ENCODE measurements around the gene EPHA3. TPM values are rescaled to one million over a fixed set of nuclear protein-coding genes. Genes with fewer than 3 reads are reported as not detected.

Gene EPHA3
- total RNA-seq, 2 donors from 2014 or later = 0.14 to 0.35 TPM

- H3K4me1 Mint-ChIP-seq (ENCODE audit: low read depth) = no peaks in the 10 kb centered on the region
- no peak overlapping the region for H3K4me3 Mint-ChIP-seq
- ATAC-seq (replicated peaks in 1 of 2) (no peak), DNase-seq (no peak)
- H3K27me3 Mint-ChIP-seq (ENCODE audit: low read depth) = no peaks in the 10 kb centered on the region
- H3K9me3 Mint-ChIP-seq = peaks cover 4 to 12% of the 10 kb centered on the region in 2 donors
- H3K36me3 Mint-ChIP-seq (ENCODE audit: insufficient read depth in 2 of 2) = no peaks in the 10 kb centered on the region
- H3K27ac Mint-ChIP-seq = no peak overlapping the region
These were observed 173.5 kb downstream of the EPHA3 start for GRCh38 chr3:89280822-89281365.

DNA sequence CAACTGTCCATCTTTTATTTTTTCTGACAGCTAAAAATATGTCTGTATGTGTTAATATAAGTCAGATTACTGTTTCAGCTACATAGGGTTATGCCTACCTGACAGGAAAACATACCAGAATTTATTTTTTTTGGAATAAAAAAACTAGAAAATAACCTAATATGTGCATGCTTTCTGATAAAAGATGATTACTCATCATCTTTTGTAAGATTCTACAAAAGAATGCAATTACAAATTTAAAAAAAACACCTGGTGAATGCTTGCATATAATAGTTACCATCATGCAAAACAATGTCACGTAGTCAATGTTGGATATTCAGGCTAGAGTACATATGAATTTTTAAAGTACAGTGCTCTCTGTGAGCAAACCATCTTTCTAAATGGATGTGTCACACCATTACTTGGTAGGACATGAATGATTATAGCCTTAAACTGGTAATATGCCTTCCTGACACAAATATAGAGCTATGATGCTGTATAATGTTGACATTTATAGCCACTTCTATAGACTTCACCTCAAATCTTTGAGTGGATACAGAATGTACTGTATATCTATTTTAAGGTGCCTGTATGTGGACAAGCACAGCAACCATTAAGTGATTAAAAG is 180.6 kb downstream of the EPHA3 start:
- H3K9me3 Mint-ChIP-seq = peaks cover 11 to 15% of the 10 kb centered on the region in 2 donors
- no peaks in the 10 kb centered on the region for H3K4me1 Mint-ChIP-seq (ENCODE audit: low read depth)
- no peaks in the 10 kb centered on the region for H3K27me3 Mint-ChIP-seq (ENCODE audit: low read depth)
- ATAC-seq (replicated peaks in 1 of 2) = no peak
- H3K36me3 Mint-ChIP-seq (ENCODE audit: insufficient read depth in 2 of 2) = no peaks in the 10 kb centered on the region
- H3K27ac Mint-ChIP-seq = no peak overlapping the region
- no peak for DNase-seq
- H3K4me3 Mint-ChIP-seq = no peak overlapping the region

GRCh38 chr3:89289574-89290190 is 182.3 kb downstream of the EPHA3 start:
- Mint-ChIP-seq H3K27me3 (ENCODE audit: low read depth) (no peaks in the 10 kb centered on the region), H3K27ac (no peak overlapping the region), H3K9me3 (peaks cover 13 to 14% of the 10 kb centered on the region in 2 donors), H3K4me1 (ENCODE audit: low read depth) (no peaks in the 10 kb centered on the region), H3K4me3 (no peak overlapping the region), H3K36me3 (ENCODE audit: insufficient read depth in 2 of 2) (no peaks in the 10 kb centered on the region)
- ATAC-seq (replicated peaks in 1 of 2) (no peak), DNase-seq (no peak)

DNA sequence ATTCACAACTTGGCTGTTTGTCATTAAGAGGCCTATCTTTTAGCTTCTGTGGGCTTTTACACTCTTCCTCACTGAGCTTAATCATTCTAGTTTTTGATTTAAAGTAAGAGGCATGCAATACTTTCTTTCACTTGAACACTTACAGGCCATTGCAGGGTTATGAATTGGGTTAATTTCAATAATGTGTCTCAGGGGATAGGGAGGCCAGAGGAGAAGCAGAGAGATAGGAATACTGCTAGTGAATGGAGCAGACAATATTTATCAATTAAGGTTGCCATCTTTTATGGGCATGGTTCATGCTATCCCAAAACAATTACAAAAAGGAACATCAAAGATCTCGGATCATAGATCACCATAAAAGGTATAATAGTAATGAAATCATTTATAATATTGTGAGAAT is 189.8 kb downstream of the EPHA3 start:
- Mint-ChIP-seq H3K27me3 (ENCODE audit: low read depth) (no peaks in the 10 kb centered on the region), H3K4me3 (no peak overlapping the region), H3K27ac (no peak overlapping the region), H3K9me3 (peaks cover 7% of the 10 kb centered on the region in 2 donors), H3K4me1 (ENCODE audit: low read depth) (no peaks in the 10 kb centered on the region), H3K36me3 (ENCODE audit: insufficient read depth in 2 of 2) (no peaks in the 10 kb centered on the region)
- DNase-seq (no peak), ATAC-seq (replicated peaks in 1 of 2) (no peak)

GRCh38 chr3:89300526-89300925 is 193.1 kb downstream of the EPHA3 start:
- H3K36me3 Mint-ChIP-seq (ENCODE audit: insufficient read depth in 2 of 2) = no peaks in the 10 kb centered on the region
- no peaks in the 10 kb centered on the region for H3K27me3 Mint-ChIP-seq (ENCODE audit: low read depth)
- H3K4me3 Mint-ChIP-seq = no peak overlapping the region
- H3K4me1 Mint-ChIP-seq (ENCODE audit: low read depth) = no peaks in the 10 kb centered on the region
- ATAC-seq (replicated peaks in 1 of 2) = no peak
- H3K27ac Mint-ChIP-seq = no peak overlapping the region
- peaks cover 7 to 14% of the 10 kb centered on the region in 2 donors for H3K9me3 Mint-ChIP-seq
- no peak for DNase-seq

GRCh38 chr3:89300981-89301380 is 193.6 kb downstream of the EPHA3 start:
- Mint-ChIP-seq H3K4me1 (ENCODE audit: low read depth) (no peaks in the 10 kb centered on the region), H3K36me3 (ENCODE audit: insufficient read depth in 2 of 2) (no peaks in the 10 kb centered on the region), H3K4me3 (no peak overlapping the region), H3K27me3 (ENCODE audit: low read depth) (no peaks in the 10 kb centered on the region), H3K9me3 (peaks cover 7 to 14% of the 10 kb centered on the region in 2 donors), H3K27ac (no peak overlapping the region)
- no peak for DNase-seq
- no peak for ATAC-seq (replicated peaks in 1 of 2)

- Mint-ChIP-seq H3K4me3 (no peak overlapping the region), H3K27ac (no peak overlapping the region)
These were observed 196.3 kb downstream of the EPHA3 start for GRCh38 chr3:89303701-89304100.

DNA sequence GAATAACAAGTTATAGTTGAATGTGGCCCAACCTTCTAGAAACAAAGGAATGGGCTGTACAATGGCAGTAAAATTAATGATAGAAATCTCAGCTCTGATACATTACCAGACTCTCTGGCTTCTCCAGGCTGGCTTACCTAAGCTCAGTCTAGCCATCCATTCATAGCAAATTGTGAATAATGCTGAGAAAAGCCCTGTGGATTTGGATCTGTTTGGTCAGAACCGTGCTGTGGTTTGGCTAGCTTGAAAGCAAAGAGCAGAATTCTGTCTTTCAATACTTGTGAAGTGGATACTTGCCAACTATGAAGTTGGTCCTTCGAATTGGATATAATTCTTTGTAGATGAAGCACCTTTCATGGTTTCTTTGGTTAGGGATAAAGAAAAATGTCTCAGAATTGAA is 199.1 kb downstream of the EPHA3 start:
- Mint-ChIP-seq H3K4me1 (ENCODE audit: low read depth) (no peaks in the 10 kb centered on the region), H3K9me3 (peaks cover 6 to 15% of the 10 kb centered on the region in 2 donors), H3K36me3 (ENCODE audit: insufficient read depth in 2 of 2) (no peaks in the 10 kb centered on the region), H3K4me3 (no peak overlapping the region), H3K27me3 (ENCODE audit: low read depth) (no peaks in the 10 kb centered on the region), H3K27ac (no peak overlapping the region)
- no peak for DNase-seq
- no peak for ATAC-seq (replicated peaks in 1 of 2)

More at GRCh38 chr3:89303701-89304100, 196.3 kb downstream of the EPHA3 start:
- Mint-ChIP-seq H3K36me3 (ENCODE audit: insufficient read depth in 2 of 2) (no peaks in the 10 kb centered on the region), H3K27me3 (ENCODE audit: low read depth) (no peaks in the 10 kb centered on the region), H3K4me1 (ENCODE audit: low read depth) (no peaks in the 10 kb centered on the region), H3K9me3 (peaks cover 3 to 15% of the 10 kb centered on the region in 2 donors)
- no peak for DNase-seq
- no peak for ATAC-seq (replicated peaks in 1 of 2)

- Mint-ChIP-seq H3K4me1 (ENCODE audit: low read depth) (no peaks in the 10 kb centered on the region), H3K27ac (no peak overlapping the region), H3K36me3 (ENCODE audit: insufficient read depth in 2 of 2) (peaks cover 0 to 2% of the 10 kb centered on the region in 2 donors), H3K9me3 (peaks cover 5% of the 10 kb centered on the region in 2 donors), H3K27me3 (ENCODE audit: low read depth) (no peaks in the 10 kb centered on the region), H3K4me3 (no peak overlapping the region)
- DNase-seq = no peak
- no peak for ATAC-seq (replicated peaks in 1 of 2)
These were observed 204.2 kb downstream of the EPHA3 start for GRCh38 chr3:89311581-89311980.

GRCh38 chr3:89312141-89312540 is 204.7 kb downstream of the EPHA3 start:
- Mint-ChIP-seq H3K4me1 (ENCODE audit: low read depth) (no peaks in the 10 kb centered on the region), H3K27me3 (ENCODE audit: low read depth) (no peaks in the 10 kb centered on the region), H3K36me3 (ENCODE audit: insufficient read depth in 2 of 2) (peaks cover 0 to 2% of the 10 kb centered on the region in 2 donors), H3K27ac (no peak overlapping the region), H3K4me3 (no peak overlapping the region), H3K9me3 (peaks cover 5% of the 10 kb centered on the region in 2 donors)
- ATAC-seq (replicated peaks in 1 of 2) = no peak
- no peak for DNase-seq

DNA sequence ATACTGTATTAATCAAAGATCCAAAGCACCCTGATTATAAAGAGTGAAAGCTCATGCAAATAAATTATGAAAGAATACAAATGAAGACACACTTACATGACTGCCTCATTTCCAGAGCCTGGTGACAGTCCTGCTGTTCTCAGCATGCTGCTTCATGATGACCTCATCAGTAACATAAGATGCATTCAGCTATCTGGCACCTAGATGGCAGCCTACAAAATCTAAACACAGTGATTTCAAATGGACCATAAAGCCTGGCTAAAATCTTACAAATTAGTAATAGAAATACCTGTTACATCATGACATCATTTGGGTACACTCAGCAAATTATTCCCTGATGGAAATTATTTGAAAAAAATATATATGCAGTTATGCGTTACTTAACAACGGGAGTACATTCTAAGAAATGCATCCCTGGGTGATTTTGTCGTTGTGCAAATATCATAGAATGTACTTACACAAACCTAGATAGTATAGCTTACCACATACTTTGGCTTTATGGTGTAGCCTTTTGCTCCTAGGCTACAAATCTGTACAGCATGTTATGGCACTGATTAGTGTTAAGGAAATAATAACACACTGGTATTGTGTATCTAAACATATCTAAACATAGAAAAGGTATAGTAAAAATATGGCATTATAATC is 207.2 kb downstream of the EPHA3 start:
- no peak for ATAC-seq (replicated peaks in 1 of 2)
- no peaks in the 10 kb centered on the region for H3K27me3 Mint-ChIP-seq (ENCODE audit: low read depth)
- peaks cover 2% of the 10 kb centered on the region in 2 donors for H3K9me3 Mint-ChIP-seq
- no peak for DNase-seq
- H3K36me3 Mint-ChIP-seq (ENCODE audit: insufficient read depth in 2 of 2) = peaks cover 0 to 2% of the 10 kb centered on the region in 2 donors
- H3K27ac Mint-ChIP-seq = no peak overlapping the region
- H3K4me3 Mint-ChIP-seq = no peak overlapping the region
- H3K4me1 Mint-ChIP-seq (ENCODE audit: low read depth) = no peaks in the 10 kb centered on the region

- no peak overlapping the region for H3K27ac Mint-ChIP-seq
- ATAC-seq (replicated peaks in 1 of 2) (no peak), DNase-seq (no peak)
- peaks cover 0 to 2% of the 10 kb centered on the region in 2 donors for H3K36me3 Mint-ChIP-seq (ENCODE audit: insufficient read depth in 2 of 2)
- H3K9me3 Mint-ChIP-seq = peaks cover 2 to 4% of the 10 kb centered on the region in 2 donors
- H3K27me3 Mint-ChIP-seq (ENCODE audit: low read depth) = no peaks in the 10 kb centered on the region
- H3K4me1 Mint-ChIP-seq (ENCODE audit: low read depth) = no peaks in the 10 kb centered on the region
- H3K4me3 Mint-ChIP-seq = no peak overlapping the region
These were observed 208.5 kb downstream of the EPHA3 start for GRCh38 chr3:89315750-89316470.

- Mint-ChIP-seq H3K9me3 (peaks cover 1 to 4% of the 10 kb centered on the region in 2 donors), H3K27ac (no peak overlapping the region), H3K27me3 (ENCODE audit: low read depth) (no peaks in the 10 kb centered on the region), H3K36me3 (ENCODE audit: insufficient read depth in 2 of 2) (no peaks in the 10 kb centered on the region), H3K4me1 (ENCODE audit: low read depth) (no peaks in the 10 kb centered on the region), H3K4me3 (no peak overlapping the region)
- no peak for DNase-seq
- no peak for ATAC-seq (replicated peaks in 1 of 2)
These were observed 212.8 kb downstream of the EPHA3 start for GRCh38 chr3:89320186-89320585.

Measured in activated T-cell treated with anti-CD3 and anti-CD28 coated beads, Interleukin-2, amount 50 U/mL, for 72 hours (primary cell).